B cell (primary cell): ENCODE data around the gene CCL14. TPM values are rescaled to one million over a fixed set of nuclear protein-coding genes. Genes with fewer than 3 reads are reported as not detected.

ENCODE experiments used
- ATAC-seq: fragments of 200-7000 bp; cut with Tn5 transposase; one replicate; pipeline ENCODE4 v1.10.0; 2021; ENCODE audit warnings: low read depth, mild to moderate bottlenecking, moderate number of reproducible peaks, moderate library complexity
- CTCF ChIA-PET: fragments of 350-600 bp; sonication (Branson Sonifier 250); formaldehyde crosslinking; loops from one replicate; lab custom pipeline; 2021; ENCODE audit warnings: antibody characterized with exemption, inconsistent platforms; lab: Charles Lee
- POLR2A ChIA-PET: fragments of 350-600 bp; sonication (Branson Sonifier 250); formaldehyde crosslinking; loops from one replicate; lab custom pipeline; 2021; ENCODE audit warnings: antibody characterized with exemption; lab: Charles Lee
- DNase-seq: peaks from one replicate; pipeline ENCODE4 v3.0.0; 2013
- H2AFZ ChIP-seq: 2 replicates; pipeline ENCODE4 v1.6.1; 2012; ENCODE audit warnings: mild to moderate bottlenecking, low read depth, low read length; ENCODE audit not compliant: insufficient read depth, poor library complexity, severe bottlenecking
- H3K27ac ChIP-seq, 2 donors: 1 replicate in 1 of 2; 2 replicates in 1 of 2; pipeline ENCODE4 v1.5.1; 2012 to 2013; ENCODE audit warnings: low read length in 2 of 2, mild to moderate bottlenecking in 2 of 2, moderate library complexity in 1 of 2
- H3K27me3 ChIP-seq, 4 experiments: fragments of 200-600 bp in 1 of 4; sonication (generic) in 1 of 4; replicated peaks in 1 of 4; 1 replicate in 2 of 4; 2 replicates in 2 of 4; pipeline versions ENCODE4 v1.6.1 to v1.7.0; 2013 to 2016; ENCODE audit warnings: low read length in 3 of 4, mild to moderate bottlenecking in 2 of 4, mixed read lengths in 1 of 4, moderate library complexity in 1 of 4; ENCODE audit not compliant: insufficient read depth in 4 of 4, control insufficient read depth in 3 of 4; ENCODE audit errors: control extremely low read depth in 1 of 4
- H3K36me3 ChIP-seq, 2 experiments: replicated peaks in 1 of 2; 1 replicate in 1 of 2; 2 replicates in 1 of 2; pipeline versions ENCODE4 v1.6.1 to v1.7.1; 2013; ENCODE audit warnings: low read length in 1 of 2; ENCODE audit not compliant: insufficient read depth in 2 of 2, control insufficient read depth in 1 of 2; ENCODE audit errors: control extremely low read depth in 1 of 2, extremely low read depth in 1 of 2
- H3K4me1 ChIP-seq, 2 donors: fragments of 200-600 bp in 1 of 2; sonication (generic) in 1 of 2; 1 replicate in 1 of 2; 2 replicates in 1 of 2; pipeline versions ENCODE4 v1.5.1 to v1.6.1; 2013 to 2017; ENCODE audit warnings: low read length in 2 of 2; ENCODE audit not compliant: control insufficient read depth in 2 of 2, insufficient read depth in 2 of 2
- H3K4me2 ChIP-seq: replicated peaks from 2 replicates; pipeline ENCODE3; 2012; ENCODE audit warnings: mild to moderate bottlenecking, low read depth, low read length; ENCODE audit not compliant: poor library complexity, severe bottlenecking
- H3K4me3 ChIP-seq, 5 experiments: fragments of 200-600 bp in 1 of 5; sonication (generic) in 1 of 5; 1 replicate in 3 of 5; 2 replicates in 2 of 5; pipeline versions ENCODE4 v1.5.1 to v1.7.0; 2011 to 2016; ENCODE audit warnings: low read length in 4 of 5, mild to moderate bottlenecking in 4 of 5, low read depth in 2 of 5, control low read depth in 1 of 5, moderate library complexity in 1 of 5; ENCODE audit not compliant: insufficient read depth in 1 of 5; ENCODE audit errors: control extremely low read depth in 1 of 5, extremely low read depth in 1 of 5
- H3K79me2 ChIP-seq: fragments of 200-600 bp; sonication (generic); one replicate; pipeline ENCODE4 v1.6.0; 2016; ENCODE audit warnings: low read length; ENCODE audit not compliant: control insufficient read depth, insufficient read depth
- H3K9ac ChIP-seq: fragments of 200-600 bp; sonication (generic); 2 replicates; pipeline ENCODE4 v1.6.1; 2017; ENCODE audit warnings: mild to moderate bottlenecking, low read length, moderate library complexity
- H3K9me3 ChIP-seq, 3 donors: one replicate each; pipeline versions ENCODE4 v1.6.1 to v1.7.1; 2013; ENCODE audit warnings: low read length in 2 of 3; ENCODE audit not compliant: control insufficient read depth in 2 of 3, insufficient read depth in 1 of 3; ENCODE audit errors: control extremely low read depth in 1 of 3
- H4K20me1 ChIP-seq: 2 replicates; pipeline ENCODE4 v1.6.0; 2012; ENCODE audit warnings: mild to moderate bottlenecking, low read length; ENCODE audit not compliant: insufficient read depth, control insufficient read depth, poor library complexity, severe bottlenecking
- H3K27ac Mint-ChIP-seq: one replicate; pipeline ENCODE4 v1.8.0; 2021; ENCODE audit warnings: mixed read lengths
- H3K27me3 Mint-ChIP-seq: one replicate; pipeline ENCODE4 v1.8.0; 2021; ENCODE audit warnings: mixed read lengths
- H3K4me1 Mint-ChIP-seq: one replicate; pipeline ENCODE4 v1.8.0; 2021; ENCODE audit warnings: mixed read lengths
- H3K4me3 Mint-ChIP-seq: one replicate; pipeline ENCODE4 v1.8.0; 2021; ENCODE audit warnings: mixed read lengths
- H3K9me3 Mint-ChIP-seq: one replicate; pipeline ENCODE4 v1.8.0; 2022; ENCODE audit warnings: mixed read lengths; ENCODE audit not compliant: insufficient read depth
- EZH2 ChIP-seq: IDR thresholded peaks from 2 replicates; pipeline ENCODE4 v1.6.1; 2012; ENCODE audit warnings: borderline replicate concordance, low read depth, mild to moderate bottlenecking, moderate library complexity, low read length; ENCODE audit not compliant: insufficient read depth, poor library complexity, severe bottlenecking
- WGBS: methylation state at CpG from one replicate; pipeline ENCODE4 v1.1.5; 2013; ENCODE audit warnings: missing lambda C conversion rate; ENCODE audit not compliant: insufficient coverage; 5-methylcytosine and 5-hydroxymethylcytosine counted together
- intact Hi-C: fragments of 100-400 bp; cut with micrococcal nuclease; formaldehyde crosslinking; loops from one replicate; pipeline ENCODE4 v1.10.0; 2022
- polyA plus RNA-seq: library from polyadenylated mRNA; depleted of rRNA; stranded (reverse); fragments of >200 nt; gene quantifications from 2 replicates; pipeline ENCODE4 v1.2.3, GENCODE V29; 2012
- total RNA-seq, 2 donors: library from RNA; stranded (reverse); fragments of 120-200 nt in 1 of 2; gene quantifications; 1 replicate in 1 of 2; 2 replicates in 1 of 2; pipeline versions ENCODE4 v1.2.3 to v1.2.4, GENCODE V29; 2013 to 2022
- TF ChIP-seq, protein P1 (sequence below): fragments of 200-600 bp; IDR thresholded peaks from one replicate; pipeline ENCODE4 v1.8.0; 2022; ENCODE audit warnings: antibody characterized with exemption, mild to moderate bottlenecking

Gene CCL14
- total and polyA plus RNA-seq, 2 donors (not counting 1 experiment from before 2014, with no cell fraction given), result not detected

DNA sequence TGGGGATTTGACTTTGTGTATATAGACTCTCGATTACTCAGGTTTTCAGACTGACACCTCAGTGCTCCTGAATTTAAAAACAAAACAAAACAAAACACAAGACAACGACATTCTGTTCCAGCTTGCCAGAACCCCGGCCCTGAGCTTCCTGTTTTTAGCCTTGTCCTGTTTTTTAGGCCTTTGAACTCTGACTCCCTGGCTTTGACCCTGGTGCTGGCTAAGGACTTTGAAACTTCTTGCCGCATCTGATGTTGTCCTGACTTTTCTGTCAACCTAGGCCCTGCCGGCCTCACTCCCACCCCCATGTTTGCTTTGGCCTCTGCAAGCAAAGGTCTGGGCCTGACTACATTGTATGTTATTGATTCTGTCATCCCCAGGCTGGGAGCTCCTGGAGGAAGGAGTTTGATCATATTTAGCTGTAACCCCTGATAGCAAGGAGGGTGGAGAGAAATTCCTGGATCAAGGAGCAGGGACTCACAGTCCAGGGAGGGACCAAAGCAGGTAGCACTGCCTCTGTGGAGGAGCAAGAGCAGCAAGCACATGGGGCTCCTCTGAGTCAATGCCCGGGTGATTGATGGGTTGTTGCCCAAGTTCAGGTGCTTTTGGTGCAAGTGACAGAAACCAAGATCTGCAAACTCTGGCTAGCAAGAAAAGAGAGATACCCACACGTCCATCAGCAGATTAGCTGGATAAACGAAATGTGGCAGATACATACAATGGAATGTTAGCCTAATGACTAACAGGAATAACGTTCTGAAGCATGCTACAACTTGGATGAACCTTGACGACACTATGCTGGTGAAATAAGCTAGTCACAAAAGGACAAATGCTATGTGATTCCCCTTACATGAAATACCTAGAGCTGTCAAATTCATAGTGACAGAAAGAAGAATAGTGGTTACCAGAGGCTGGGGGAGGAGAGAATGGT lies 12.9 kb downstream of the CCL14 start:
- Histone ChIP-seq H3K9ac (no peak overlapping the region), H3K4me2 (no peak overlapping the region)

More for the DNA sequence above, 12.9 kb downstream of the CCL14 start:
- ChIA-PET POLR2A (no interaction called here), CTCF (interaction anchor here (1.0 to 15.7 kb wide), 7 partner anchors 9 to 513 kb away, joined by 3 to 639 read pairs (median 5); partner anchors contain the start of genes CCL16 and ZNHIT3)
- 66% methylated on average over 5 of the region's 10 CpGs for WGBS
- H3K27ac ChIP-seq, result no peak overlapping the region
- no peaks in the 10 kb centered on the region for H4K20me1 ChIP-seq
- no peak for TF ChIP-seq EZH2
- TF ChIP-seq, protein P1, sequence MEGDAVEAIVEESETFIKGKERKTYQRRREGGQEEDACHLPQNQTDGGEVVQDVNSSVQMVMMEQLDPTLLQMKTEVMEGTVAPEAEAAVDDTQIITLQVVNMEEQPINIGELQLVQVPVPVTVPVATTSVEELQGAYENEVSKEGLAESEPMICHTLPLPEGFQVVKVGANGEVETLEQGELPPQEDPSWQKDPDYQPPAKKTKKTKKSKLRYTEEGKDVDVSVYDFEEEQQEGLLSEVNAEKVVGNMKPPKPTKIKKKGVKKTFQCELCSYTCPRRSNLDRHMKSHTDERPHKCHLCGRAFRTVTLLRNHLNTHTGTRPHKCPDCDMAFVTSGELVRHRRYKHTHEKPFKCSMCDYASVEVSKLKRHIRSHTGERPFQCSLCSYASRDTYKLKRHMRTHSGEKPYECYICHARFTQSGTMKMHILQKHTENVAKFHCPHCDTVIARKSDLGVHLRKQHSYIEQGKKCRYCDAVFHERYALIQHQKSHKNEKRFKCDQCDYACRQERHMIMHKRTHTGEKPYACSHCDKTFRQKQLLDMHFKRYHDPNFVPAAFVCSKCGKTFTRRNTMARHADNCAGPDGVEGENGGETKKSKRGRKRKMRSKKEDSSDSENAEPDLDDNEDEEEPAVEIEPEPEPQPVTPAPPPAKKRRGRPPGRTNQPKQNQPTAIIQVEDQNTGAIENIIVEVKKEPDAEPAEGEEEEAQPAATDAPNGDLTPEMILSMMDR, result no peak
- no peaks in the 10 kb centered on the region for H3K27me3 ChIP-seq
- Mint-ChIP-seq H3K9me3 (no peaks in the 10 kb centered on the region), H3K4me1 (peaks cover 16% of the 10 kb centered on the region), H3K27ac (no peak overlapping the region), H3K4me3 (no peak overlapping the region), H3K27me3 (peaks cover 20% of the 10 kb centered on the region)
- ATAC-seq (no peak), DNase-seq (no peak)
- H3K9me3 ChIP-seq, result no peaks in the 10 kb centered on the region
- H3K79me2 ChIP-seq, result no peaks in the 10 kb centered on the region
- H3K36me3 ChIP-seq, result no peaks in the 10 kb centered on the region
- intact Hi-C loops, result no loop called here
- no peak overlapping the region for H3K4me3 ChIP-seq
- H2AFZ ChIP-seq, result no peak overlapping the region
- peaks cover 4 to 5% of the 10 kb centered on the region in 2 donors for H3K4me1 ChIP-seq
